ENCODE data around the gene ZNF445.
"Not testable (repeated sequence)": the region's sequence is repeated elsewhere in the genome, so short reads cannot be mapped to it uniquely, and the experiment has no call there.

The ZNF445 gene

DNA sequence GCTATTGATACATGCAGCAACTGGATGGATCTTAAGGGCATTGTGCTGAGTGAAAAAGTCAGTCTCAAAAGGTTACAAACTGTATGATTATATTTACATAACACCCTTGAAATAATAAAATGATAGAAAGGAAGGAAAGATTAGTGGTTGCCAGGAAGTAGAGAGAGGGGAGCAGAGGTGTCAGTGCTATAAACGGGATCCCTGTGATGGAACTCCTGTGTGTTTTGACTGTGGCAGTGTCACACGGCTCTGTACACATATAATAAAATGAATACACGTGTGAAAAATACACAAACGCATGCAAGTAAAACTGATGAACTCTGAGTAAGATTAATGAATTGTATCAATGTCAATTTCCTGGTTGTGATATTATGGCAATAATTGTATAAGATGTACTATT is 78.6 kb downstream of the ZNF445 start:
- no peak for DNase-seq (ENCODE audit: low read depth in 2 of 2)

DNA sequence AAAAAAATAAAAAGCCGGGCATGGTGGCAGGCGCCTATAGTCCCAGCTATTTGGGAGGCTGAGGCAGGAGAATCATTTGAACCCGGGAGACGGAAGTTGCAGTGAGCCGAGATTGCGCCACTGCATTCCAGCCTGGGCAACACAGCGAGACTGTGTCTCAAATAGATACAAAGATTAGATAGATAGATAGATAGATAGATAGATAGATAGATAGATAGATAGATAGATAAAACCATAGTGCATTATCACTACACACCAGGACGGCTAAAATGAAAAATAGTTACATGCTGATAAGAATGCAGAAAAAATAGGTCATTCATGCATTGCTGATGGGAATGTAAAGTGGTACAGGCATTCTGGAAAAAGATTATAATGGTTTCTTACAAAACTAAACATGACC is 79.2 kb downstream of the ZNF445 start:
- not testable (repeated sequence) for DNase-seq (ENCODE audit: low read depth in 2 of 2)

DNA sequence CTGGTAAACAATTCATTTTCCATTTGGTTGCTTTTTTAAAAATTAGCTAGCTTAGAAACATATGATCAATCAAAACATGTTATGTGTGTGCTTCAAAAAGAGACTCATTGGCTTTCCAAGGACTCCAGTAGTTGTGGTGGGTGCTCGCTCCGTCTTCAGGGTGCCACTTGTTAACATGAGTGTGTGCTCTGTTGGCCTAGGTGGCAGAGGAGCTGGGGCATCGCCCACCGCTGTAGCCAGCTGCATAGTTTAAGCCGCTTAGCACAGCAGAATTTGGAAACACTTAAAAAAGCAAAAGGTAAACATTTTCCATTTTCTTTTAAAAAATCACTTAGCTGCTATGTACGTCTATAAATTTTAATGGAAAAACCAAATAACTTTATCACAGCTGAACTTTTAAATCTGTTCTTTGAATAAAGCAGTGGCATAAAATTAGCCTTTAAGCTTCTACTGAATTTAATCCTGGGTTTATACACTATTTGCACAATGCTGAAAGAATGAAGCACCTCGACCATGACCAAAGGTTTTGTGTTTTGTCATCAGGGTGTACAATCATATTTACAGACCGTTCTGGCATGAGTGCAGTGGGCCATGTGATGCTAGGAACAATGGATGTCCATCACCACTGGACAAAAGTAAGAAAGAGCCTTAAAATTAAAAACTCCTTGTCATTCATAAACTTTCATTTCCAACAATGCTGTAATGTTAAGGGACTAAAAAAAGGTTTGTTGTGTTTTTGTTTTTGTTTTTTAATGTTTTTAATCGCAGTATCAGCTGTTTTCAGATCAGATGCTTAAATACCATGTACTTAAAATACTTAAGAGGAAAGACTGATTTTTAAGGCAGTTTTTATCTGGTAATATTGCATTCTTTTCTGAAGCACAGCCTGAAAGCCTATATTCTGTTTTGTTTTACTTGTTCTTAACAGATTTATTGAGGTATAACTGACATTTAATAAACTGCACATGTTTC is 81.0 kb downstream of the ZNF445 start:
- no peak for DNase-seq (ENCODE audit: low read depth in 2 of 2)

DNA sequence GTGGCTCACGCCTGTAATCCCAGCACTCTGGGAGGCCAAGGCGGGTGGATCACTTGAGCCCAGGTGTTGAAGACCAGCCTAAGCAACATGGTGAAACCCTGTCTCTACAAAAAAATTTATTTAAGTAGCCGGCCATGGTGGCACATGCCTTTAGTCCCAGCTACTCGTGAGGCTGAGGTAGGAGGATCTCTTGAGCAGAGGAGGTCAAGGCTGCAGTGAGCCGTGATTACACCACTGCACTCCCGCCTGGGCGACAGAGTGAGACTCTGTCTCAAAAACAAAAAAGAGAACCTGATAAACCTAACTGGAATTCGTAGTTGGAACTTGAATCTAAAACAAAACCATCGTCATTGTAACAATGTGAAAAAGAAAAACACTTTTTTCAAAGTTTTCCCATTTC is 81.8 kb downstream of the ZNF445 start:
- no peak for DNase-seq (ENCODE audit: low read depth in 2 of 2)

DNA sequence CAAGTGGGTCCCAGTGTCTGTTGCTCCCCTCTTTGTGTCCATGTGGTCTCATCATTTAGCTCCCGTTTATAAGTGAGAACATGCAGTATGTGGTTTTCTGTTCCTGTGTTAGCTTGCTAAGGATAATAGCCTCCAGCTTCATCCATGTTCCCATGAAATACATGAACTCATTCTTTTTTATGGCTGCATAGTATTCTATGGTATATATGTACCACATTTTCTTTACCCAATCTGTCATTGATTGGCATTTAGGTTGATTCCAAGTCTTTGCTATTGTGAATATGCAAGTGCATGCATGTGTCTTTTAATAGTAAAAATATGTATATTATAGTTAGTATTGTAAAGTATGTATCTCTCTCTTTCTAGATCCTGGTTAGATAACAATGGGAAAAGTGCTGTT is 85.0 kb downstream of the ZNF445 start:
- DNase-seq (ENCODE audit: low read depth in 2 of 2): no peak

DNA sequence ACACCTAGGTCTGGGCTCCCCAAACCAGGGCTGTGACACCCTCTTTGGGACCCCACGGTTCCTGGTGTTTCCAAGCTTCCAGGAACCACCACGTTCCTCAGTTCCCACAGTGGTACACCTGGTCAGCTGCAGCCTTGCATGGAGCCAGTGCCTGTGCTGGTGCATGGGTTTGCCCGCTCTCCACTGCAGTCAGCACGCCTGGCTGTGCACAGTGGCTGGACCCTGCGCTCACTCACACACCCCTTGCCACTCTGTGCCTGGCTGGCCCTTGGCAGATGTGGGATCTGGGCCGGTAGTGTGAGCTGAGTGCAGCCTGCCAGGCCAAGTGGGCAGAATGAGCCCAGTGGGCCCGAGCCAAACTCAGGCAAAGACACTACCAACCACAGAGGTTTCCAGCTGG is 90.1 kb downstream of the ZNF445 start:
- DNase-seq (ENCODE audit: low read depth in 2 of 2): no peak
